Fibroblast of skin of back (primary cell): ENCODE measurements around the gene KCNK10.

Experiments used
- DNase-seq: peaks from one replicate; pipeline ENCODE4 v3.0.0-alpha.2; 2013

The KCNK10 gene

DNA sequence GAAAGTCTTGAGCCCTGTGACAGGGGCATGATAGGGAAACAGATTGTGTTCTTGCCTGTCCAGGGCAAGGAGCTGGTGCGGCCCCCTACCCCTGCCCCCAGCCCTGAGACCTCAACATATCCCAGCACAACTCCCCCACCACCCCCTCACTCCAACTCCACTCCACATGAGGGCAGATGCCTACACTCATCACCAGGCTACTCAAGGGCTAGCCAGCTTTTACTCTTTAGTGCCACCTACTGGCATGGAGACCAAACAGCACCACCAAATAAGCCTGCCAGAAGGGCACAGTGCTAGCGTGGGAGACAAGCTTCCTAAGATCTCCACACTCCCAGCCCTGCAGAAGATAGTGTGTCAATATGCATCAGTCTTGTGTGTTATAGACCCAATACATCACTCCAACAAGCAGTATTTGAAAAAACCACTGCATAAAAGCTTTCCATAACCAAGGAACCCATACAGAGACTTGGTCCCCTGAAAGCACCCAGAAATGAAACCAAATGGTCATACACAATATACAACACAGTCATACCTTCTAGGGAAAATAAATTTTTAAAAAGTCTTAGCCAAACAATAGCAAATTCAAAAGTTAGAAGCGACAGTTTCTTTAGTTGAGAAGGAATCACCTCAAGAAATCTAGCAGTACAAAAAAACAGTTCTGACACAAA is 154.4 kb downstream of the KCNK10 start:
- DNase-seq, result peak; percentile 42

- no peak for DNase-seq
These were observed 155.0 kb downstream of the KCNK10 start for GRCh38 chr14:88168025-88168424.

- peak; percentile 51 for DNase-seq
These were observed 156.5 kb downstream of the KCNK10 start for GRCh38 chr14:88166616-88167015.

DNA sequence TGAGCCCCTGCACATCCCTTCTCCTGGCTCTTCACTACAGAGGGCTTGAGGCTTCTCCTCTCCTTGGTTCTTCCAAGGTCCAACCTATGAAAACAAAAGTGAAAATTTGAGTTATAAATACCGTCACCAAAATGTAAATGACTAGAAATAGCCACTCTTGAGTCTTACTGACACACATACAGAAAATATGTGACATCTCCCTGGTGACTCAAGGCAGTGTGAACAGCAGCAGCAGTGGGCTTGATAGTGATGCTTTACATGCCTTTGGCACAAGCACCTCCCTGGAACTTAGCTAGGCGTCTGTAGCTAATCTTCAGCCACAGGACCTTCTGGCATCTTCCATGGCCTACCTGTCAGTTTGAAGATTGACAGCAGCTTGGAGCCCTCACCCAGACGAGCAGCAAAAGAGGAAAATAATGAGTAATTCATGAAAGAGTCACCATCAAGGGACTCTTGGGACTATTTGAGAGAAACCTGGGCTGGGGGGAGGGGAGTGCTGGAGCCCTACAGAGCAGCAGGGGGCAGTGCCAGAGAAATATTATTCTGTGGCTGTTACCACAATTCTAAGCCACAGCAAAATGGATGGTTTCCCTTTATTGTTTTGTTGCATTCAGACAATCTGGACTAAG is 158.0 kb downstream of the KCNK10 start:
- peak; percentile 66 for DNase-seq

DNA sequence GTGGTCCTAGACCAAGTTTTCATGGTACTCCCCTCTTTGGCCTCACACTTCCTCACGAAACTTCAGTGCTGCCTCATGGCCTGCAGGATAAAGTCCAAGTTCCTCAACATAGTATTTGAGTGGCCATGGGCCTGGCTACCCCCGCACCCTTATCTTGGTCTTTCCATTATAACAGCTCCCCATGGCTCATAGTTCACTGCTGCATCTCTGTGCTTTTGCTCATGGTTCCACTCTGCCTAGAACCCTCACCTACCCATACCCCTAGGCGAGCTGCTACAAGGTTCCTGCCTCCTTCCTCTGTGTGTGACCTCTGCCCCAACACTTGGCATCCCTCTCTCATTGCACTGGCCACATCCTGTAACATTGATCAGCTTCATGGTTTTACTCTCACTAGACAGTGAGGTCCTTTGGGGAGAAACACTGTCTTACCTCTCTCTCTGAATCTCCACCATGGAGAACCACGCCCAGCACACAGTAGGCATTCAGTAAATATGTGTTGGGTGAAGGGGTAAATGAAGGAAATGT is 159.3 kb downstream of the KCNK10 start:
- no peak for DNase-seq

GRCh38 chr14:88156127-88156526 is 166.9 kb downstream of the KCNK10 start:
- DNase-seq, result no peak

DNA sequence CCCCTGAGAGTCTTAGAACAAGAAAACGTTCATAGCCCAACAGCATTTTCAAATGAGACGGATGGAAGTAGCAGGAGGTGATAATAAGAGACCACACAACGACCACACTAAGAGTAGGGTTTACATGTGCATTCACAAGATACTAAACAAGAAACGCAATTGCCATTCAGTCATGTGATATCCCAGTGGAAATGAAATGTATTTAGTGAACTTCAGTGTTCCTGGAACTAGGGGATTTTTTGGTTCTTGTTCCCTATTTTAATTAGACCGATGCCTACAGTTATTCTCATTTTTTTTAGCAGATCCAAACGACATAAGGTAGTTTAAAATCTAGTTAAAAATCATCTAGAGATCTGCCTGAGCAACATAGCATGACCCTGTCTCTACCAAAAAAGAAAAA is 168.1 kb downstream of the KCNK10 start:
- no peak for DNase-seq

GRCh38 chr14:88154321-88154720 is 168.7 kb downstream of the KCNK10 start:
- no peak for DNase-seq

- DNase-seq, result no peak
These were observed 176.0 kb downstream of the KCNK10 start for GRCh38 chr14:88146881-88147649.

DNA sequence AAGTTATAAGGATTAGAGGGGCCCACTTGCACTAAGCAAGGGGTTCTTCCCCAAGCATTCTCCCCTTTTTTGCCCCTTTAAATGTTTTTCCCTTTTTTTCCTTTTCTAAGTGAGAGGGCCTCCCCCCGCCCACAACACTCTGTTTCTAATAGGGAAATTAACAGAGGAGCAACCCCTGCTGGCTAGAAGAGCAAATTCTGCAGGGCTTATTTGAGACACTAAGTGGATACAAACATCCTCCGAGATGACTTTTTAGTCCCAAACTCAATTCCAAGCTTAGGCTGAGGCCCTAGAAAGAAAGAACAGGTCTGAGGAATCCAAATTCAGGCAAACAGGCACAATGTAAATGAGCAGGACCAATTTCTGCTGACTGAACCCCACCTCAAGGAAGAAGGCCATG is 179.3 kb downstream of the KCNK10 start:
- no peak for DNase-seq

GRCh38 chr14:88142997-88143396 is 180.1 kb downstream of the KCNK10 start:
- no peak for DNase-seq

GRCh38 chr14:88140874-88141273 is 182.2 kb downstream of the KCNK10 start:
- DNase-seq, result no peak

DNA sequence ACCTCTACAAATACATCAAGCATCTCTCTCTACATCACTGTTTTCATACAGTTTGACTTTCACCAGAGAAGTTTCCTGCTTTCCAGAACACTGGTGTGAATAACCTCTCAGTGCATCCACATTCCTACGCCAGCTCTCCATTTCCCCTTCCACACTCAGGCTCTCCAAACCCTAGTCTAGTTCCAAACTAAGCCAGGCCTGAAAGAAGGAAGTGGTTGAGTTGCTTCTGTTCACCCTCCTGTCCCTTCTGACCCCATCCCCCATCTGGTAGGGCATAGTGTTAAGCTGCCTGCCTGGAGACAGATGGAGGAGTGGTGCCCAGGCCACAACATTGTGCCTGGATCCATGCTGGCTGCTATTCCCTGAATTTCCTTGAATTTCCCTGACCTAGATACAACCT is 185.7 kb downstream of the KCNK10 start:
- no peak for DNase-seq
